GM19455 (cell line): ENCODE results near the gene HSPG2.

ENCODE experiments used
- ATAC-seq: cut with Tn5 transposase; IDR thresholded peaks from one replicate; pipeline ENCODE4 v1.9.1; 2021; ENCODE audit not compliant: unreplicated experiment

The HSPG2 gene

DNA sequence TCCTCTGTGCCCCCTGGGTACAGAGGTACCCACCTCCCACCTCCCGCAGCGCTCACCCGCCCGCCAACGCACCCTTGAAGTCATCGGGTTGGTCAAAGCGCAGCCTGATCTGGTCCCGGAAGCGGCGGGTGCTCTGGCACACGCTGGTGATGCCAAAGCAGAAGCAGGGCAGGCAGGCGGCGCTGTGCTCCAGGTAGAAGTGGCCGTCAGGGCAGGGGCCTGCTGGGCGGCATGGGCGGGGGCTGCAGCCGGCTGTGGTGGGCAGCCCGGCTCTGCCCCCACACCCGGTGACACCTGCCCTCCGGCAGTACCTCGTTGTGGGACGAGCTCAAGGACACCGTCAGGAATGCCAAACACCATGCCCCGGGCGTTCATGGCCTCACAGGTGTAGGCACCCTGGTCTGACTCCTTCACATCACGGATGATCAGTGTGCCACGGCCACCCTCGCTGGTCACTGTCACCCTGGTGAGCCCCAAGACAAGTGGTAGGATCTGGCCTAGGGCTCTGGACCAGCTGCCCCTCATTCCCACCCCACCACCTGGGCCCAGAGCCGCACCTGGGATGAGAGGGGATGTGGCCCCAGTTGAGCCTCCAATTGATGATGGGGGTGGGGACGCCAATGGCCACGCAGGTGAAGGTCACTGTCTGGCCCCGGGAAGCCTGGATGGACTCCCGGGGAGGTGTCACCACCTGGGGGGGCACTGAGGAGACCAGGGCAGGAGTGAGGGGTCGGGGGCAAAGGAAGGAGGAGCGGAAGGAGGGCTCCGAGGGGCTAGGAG is 52.5 kb downstream of the HSPG2 start:
- ATAC-seq, result no peak

DNA sequence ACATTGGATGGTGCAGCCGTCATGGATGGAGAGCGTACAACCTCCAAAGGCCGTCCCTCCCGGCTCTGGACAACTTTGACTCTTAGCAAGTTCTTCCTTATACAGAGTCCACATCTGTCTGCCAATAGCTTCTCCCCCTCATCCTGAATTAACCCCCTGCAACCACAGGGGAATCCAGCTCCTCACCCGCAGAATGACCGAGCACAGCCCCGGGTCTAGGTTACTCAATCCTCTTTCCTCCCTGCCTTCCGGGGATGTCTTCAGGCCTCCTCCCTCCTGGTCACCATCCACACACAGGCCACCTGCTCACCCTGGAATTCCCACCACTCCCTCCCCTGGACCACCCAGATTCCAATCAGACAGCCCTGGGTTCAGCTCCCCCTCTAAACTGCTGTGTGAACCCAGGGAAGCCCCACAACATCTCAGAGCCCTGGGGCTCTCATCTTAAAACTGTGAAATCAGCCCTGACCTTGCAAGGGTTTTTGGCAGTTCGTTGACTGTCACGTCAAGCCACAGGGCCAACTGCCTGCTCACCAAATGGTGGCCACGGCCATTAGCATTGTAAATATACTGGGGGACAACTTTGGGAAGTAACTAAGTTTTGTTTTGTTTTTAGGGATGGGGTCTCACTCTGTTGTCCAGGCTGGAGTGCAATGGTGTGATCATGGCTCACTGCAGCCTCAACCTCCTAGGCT is 54.2 kb downstream of the HSPG2 start:
- ATAC-seq, result no peak

DNA sequence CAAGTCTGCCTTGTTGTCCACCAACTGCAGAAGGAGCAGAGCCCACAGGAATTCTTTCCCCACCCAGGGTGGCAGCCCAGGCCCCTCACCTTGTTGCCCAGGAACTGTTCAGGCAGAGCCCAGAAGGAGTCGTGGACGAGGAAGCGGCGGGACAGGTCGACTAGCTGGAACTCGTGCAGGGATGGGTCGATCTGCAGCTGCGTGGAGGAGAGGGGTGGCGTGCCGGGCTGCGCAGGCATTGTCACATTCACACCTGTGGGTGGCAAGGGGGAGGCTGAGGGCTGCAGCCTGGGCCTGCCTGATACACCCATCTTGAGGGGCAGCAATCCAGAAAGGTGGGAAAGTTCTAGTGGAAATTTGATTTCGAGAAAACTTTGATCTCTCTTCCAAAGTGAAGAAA is 55.9 kb downstream of the HSPG2 start:
- no peak for ATAC-seq

DNA sequence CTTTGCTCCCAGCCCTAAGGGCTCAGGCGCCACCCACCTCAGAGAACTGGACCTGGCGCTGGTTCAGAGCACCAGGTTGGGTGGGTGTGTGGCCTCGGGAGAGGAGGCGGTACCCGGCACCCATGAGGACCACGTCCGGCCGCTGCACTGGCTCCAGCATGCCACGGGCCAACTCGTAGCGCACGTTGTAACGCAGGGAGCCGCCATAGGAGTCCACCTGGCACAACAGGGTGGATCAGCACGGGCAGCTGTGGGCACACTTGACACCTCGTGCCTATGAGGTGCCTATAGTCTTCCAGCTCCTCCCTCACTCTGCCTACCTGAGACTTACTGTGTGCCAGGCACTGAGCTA is 56.5 kb downstream of the HSPG2 start:
- no peak for ATAC-seq

DNA sequence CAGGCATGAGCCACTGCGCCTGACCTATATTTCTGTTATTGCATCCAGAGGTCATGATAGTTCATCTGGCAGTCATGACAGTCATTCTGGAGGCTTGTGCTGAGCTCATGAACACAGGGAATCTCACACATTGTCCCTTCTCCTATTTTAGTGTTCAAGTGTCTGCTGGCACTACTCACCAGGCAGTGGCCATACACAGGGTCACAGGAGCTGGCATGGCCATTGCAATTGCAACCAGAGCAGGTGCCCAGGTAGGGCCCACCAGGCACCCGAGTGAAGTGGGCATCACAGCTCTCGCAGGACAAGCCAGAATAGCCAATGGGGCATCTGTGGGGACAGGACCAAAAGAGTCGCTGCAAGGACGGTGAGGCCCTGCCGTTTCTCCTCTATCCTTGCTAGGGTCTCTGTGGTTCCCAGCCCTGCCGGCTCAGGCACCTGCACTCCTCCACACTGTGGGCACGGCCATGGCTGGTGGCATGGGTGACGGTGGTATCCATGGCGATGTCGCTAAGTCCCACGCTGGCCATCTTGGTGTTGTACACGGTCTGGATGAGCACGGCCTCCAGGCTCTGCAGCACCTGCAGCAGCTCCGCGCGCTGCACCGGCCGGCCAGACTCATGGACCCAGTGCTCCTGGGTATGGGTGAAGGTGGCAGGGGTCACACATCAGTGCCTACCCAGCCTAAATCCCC is 57.0 kb downstream of the HSPG2 start:
- no peak for ATAC-seq

DNA sequence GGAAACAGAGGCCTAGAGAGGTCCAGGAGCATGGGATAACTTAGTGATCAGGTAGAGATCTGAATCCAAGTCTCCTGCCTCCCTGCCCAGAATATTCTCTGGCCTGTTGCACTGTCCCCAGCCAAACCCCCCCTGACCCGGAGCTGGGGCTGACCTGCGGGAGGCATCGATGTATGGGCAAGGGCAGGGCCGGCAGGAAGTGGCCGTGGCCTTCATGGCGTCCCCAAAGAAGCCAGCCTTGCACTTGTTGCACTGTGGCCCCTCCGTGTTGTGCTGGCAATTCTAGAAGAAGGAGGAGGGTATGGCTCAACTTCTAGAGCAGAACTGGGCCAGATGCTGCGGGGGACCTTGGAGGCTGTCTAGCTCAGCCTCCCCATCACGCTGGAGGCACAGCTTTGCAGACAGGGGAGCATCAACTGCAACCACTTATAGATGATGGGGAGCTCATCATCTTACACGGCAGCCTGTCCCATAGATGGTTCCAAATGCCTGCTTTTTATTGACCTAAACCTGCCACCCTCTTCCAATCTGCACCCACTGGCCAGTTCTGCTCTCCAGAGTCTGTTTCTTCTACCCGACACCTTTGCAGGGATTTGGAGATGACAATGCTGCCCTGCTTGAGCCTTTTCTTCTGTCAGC is 58.2 kb downstream of the HSPG2 start:
- ATAC-seq, result no peak

DNA sequence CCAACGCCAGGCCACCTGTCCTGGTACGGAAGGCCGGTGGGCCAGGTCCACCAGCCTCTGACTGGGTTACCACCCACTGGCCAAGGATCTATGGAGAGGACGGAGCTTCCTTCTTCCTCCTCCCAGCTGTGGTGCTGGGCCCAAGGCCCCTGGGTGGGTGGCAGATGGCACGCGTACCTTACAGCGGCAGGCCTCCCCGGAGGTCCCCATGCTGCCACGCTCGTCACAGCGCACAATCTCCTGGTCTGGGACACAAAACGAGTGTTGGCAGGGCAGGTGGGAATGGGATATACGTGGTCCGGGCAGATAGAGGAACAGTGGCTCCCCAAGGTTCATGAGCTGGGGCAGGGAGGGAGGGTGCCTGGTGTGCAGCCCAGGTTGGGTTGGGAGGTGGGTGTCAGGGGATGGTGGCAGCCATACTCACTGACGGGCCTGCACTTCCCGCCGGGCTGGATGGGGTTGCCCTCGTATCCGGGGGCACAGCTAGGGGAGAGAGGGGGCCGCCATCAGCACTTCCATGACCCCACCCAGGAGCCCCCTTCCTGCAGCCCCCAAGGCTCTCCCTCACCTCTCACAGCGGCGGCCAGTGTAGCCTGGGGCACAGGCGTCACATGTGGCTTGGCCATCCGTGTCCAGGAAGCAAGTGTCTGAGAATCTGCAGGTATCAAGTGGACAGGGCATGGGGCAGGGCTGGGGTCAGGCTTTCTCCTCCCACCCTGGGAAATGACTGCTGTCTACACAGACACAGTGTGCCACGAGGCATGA is 58.9 kb downstream of the HSPG2 start:
- no peak for ATAC-seq

DNA sequence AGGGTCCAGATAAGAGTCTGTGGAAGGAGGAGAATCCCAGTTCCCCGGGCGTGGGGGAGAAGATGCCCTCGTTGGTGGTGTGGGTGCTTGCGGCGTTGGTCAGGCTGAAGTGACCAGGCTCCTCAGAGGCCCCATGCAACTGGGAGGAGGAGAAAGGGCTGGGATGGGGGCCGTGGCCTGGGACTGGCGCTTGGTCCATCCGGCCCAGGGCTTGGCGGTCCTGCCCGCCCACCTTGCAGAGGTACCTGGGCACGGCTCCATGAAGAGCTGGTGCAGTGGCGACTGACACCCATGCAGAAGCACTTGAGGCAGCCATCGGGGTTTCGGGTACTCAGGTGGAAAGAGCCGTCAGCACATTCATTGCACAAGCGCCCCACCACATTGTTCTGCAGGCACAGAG is 60.8 kb downstream of the HSPG2 start:
- no peak for ATAC-seq

DNA sequence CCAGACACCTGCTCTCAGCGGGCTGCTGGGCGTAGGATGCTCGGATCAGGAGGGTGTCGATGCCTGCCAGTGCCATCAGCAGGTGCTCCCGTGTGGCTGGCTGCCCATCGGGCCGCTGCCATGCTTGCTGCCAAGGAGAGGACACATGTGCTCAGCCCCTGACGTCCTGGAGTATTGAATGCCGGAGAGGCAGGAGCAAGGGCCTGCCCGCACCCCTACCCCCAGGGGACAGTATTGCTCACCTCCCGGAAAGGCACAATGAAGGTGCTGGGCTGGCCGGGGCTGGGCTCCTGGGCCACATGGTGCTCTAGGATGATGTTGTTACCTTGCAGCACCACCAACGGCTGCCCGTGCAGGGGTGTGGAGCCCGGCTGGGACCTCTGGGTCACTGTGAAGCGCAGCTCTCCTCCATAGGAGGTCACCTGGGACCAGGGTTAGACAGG is 61.5 kb downstream of the HSPG2 start:
- ATAC-seq, result no peak

DNA sequence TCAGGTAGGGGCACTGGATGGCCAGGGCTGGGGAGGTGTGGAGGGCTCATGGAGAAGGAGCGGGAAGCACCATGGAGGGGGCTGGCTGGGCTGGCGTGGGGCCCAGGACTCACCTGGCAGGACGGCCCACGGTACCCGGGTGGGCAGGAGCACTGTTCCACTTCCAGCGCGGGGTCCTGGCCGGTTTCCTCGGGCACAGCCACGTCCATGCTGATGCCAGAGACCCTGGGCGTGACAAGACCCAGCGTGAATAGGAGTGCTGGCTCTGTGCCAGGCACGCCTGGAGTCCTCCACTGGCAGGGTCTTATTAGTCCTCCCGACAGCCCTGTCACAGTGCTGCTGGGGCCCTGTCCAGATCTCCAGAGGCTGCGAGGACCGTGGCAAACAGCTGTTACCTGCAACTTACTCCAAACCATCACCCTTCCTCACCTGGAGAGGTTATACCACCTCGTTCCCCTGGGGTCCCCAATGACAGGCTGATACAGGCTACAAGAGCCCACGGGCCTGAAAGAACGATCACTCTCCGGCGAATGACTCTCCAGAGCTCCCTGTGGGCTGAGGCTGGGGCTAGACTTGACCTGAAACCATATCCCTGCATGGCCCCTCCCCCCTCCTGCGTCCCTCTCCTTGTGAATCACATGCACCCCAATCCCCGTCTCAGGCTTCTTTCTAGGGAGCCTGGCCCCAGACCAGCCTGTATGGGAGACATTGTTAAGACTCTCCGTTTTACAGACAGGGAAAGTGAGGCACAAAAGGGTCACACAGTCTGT is 62.1 kb downstream of the HSPG2 start:
- ATAC-seq, result no peak

DNA sequence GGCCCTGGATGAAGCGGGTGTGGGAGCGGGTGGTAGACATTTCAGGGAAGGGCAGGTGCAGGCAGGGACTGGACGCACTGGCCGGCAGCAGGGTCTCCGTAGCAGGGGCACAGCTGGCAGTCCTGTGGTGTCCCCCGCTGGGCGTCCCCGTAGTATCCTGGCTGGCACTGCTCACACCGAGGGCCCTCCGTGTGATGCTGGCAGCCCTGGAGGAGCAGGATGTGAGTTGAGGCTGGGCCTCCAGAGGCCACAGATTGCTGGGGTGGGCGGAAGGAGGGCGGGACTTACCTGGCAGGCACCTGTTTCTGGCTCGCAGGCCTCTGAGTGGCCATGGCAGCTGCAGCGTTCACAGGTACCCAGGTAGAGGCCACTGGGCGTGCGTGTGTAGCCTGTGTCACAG is 62.8 kb downstream of the HSPG2 start:
- no peak for ATAC-seq

DNA sequence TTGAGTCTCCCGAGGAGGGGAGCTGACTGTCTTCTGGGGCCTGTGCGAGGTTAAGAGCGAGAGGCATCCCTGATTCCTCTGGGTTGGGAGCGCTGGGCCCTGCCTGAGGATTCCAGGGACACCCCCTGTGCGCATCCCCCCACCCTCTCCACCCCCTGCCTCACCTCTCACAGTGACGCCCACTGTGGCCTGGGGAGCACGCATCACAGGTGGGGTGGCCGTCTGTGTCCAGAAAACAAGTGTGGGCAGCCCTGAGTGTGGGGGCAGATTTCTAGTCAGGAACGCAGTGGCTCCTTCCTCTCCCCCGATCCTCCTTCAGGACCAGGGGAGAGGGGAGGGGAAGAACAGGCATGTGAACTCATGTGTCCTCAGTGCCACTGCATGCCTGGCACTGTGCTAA is 63.3 kb downstream of the HSPG2 start:
- no peak for ATAC-seq

DNA sequence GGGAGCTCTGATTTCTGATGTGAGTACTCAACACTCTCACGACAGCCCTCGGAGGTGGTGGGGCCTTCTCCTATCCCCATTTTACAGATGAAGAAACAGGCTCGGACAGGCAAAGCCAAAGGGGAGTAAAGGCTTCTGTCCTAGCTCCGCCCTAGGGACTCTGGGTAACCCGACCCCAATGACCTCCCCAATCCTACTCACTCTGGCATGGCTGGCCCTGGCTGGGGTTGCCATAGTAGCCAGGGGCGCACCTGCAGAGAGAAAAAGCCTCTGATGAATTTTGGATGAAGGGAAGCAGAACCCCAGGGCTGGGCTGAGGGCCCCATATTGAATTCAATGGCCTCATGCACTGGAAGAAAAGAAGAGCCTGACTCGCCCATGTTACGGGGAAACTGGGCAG is 63.9 kb downstream of the HSPG2 start:
- ATAC-seq, result no peak

DNA sequence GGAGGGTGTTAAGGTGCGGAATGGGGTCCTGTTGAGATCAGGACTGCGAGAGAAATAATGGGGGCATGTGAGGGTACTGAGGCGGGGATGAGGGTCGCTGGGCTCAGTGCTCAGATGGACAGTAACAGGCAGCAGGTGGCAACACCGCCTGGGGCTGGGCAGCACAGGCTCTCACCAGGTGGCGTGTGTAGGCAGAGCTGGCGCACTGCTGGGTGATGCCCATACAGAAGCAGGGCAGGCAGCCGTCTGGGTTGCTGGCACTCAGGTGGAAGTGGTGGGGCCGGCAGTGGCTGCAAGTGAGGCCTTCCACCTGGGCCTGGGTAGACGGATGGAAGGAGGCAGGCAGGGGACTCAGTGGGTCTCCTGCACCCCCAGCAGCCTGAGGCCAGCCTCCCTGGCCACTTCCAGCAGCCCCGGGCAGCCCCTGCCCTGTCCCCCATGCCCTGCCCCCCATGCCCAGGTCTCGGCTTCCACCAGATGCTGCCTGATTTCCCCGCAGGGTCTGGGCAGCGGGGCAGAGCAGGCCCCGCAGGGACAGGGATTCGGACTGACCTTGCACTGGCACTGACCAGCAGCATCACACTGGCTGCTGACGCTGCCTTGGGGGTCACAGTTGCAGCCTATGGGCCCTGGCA is 64.5 kb downstream of the HSPG2 start:
- no peak for ATAC-seq

DNA sequence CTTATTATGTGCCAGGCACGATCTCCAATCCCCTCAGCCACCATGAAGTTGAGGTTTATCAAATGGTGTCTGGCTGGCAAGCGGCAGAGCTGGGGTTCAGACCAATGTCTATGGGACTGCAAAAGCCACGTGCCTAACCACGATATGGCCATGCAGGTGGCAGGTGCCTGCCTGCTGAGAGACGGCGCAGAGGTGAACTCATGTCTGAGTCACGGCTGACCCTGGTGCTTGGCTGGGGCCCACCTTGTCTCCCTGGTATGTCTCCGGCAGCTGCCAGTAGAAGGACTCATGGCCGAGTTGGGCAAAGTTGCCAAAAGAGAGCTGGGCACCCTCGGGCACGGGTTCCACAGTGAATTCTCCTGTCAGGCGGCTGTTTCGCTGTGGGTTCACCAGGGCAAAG is 65.2 kb downstream of the HSPG2 start:
- no peak for ATAC-seq

DNA sequence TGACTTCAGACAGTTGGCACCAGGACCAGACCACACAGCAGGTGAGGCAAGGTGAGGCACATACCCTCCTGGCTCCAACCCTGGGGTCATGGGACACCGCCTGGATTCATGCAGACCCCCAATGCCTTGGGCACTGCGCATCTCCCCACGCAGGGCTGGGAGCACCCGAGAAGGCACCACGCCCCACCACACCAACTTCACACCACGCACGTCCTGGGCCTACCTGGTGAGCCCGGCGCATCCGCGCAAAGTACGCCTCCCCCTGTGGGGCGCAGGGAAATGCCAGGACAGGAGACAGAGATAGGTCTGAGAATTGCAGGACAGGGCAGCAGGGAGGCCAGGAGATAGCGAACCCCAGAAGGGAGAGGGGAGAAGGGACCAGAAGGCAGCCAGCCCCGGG is 66.5 kb downstream of the HSPG2 start:
- no peak for ATAC-seq

DNA sequence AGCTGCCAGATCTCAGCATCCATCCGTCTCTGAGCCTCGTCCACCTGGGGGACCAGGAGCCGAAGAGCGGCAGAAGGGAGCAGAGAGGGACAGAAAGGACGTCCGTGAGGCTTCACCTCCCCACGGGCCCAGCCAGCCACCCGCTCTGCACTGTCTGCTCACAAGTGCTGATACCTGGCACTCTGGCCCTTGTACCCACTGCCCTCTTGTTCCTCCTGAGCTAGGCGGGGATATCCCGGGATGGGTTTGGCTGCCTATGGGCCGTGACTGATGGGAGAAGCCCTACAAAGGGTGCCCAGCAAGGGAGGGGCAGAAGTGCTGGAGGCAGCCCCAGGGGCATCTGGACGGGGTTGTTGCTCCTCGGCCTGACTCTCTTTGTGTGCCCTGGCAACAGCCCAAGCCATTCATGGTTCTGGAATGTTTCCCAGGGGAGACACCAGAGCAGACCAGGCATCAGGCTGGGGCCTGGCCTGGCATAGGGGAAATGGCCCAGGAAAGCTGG is 67.4 kb downstream of the HSPG2 start:
- no peak for ATAC-seq

DNA sequence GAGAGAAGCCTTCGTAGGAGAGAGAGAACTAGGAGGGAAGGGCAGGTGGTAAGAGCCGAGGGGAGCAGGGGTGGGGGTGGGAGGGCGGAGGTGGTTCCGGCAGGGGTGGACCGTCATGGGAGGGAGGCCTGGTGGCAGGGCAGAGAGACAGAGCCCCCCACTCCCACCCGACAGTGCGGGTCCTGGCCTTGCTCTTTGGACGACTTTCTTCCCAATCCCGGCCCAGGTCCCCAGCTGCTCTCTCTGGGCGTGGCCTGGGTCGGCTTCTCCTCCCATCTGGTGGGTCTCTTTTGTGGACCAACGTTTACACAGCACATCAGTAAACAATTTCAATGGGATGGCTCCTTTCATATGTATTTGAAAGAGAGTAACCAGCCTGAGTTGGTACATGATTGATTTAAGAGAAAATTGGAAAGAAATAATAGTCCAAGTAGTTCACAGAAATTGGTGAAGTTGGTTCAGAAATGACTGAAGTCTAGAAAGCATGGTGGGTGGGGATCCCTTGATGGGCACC is 68.1 kb downstream of the HSPG2 start:
- ATAC-seq, result no peak

DNA sequence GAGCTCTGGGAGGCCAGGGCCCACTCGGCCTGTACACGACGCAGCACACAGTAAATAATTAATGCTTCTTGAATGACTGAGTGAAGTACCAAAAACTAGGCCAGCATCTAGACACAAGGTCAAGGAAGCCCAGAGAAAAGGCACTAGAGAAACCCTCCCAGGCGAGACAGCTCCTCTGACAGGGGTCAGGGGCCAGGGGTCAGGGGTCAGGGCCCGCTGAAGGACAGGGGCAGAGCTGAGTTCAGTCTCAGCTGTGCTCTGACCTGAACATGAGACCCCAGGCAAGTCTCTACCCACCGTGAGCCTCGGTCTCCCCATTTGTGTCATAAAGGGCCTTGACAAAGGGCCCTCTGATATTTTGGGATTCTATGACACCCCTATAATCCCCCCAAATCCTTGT is 68.6 kb downstream of the HSPG2 start:
- no peak for ATAC-seq
